ENCODE data around the gene PLXNA2. TPM values are rescaled to one million over a fixed set of nuclear protein-coding genes. Genes with fewer than 3 reads are reported as not detected.

The PLXNA2 gene
- total RNA-seq, 1 donor from 2014 or later = 14.1 TPM

- H3K36me3 ChIP-seq (ENCODE audit: control insufficient read depth in 3 of 3, insufficient read depth in 3 of 3, low read length in 3 of 3) = peaks cover 9 to 30% (median 17%) of the 10 kb centered on the region in 3 donors
- no peak overlapping the region for H3K9ac ChIP-seq (ENCODE audit: low read depth in 1 of 3, low read length in 3 of 3)
- H3K27me3 ChIP-seq (ENCODE audit: control insufficient read depth in 3 of 3, insufficient read depth in 3 of 3, low read length in 3 of 3) = no peaks in the 10 kb centered on the region
- no peaks in the 10 kb centered on the region for H3K9me3 ChIP-seq (ENCODE audit: control insufficient read depth in 3 of 3, low read length in 3 of 3)
- no peak overlapping the region for H3K27ac ChIP-seq (ENCODE audit: low read depth, low read length)
- H3K4me3 ChIP-seq (ENCODE audit: low read length in 3 of 3) = no peak overlapping the region
- no peaks in the 10 kb centered on the region for H3K4me1 ChIP-seq (ENCODE audit: control insufficient read depth in 3 of 3, insufficient read depth in 3 of 3, low read length in 3 of 3)
These were observed 172.7 kb downstream of the PLXNA2 start for GRCh38 chr1:208071435-208072031.

GRCh38 chr1:208069908-208070307 lies 174.3 kb downstream of the PLXNA2 start:
- Histone ChIP-seq H3K36me3 (ENCODE audit: control insufficient read depth in 3 of 3, insufficient read depth in 3 of 3, low read length in 3 of 3) (peaks cover 12 to 30% (median 17%) of the 10 kb centered on the region in 3 donors), H3K4me3 (ENCODE audit: low read length in 3 of 3) (no peak overlapping the region)

GRCh38 chr1:208069317-208069716 lies 174.9 kb downstream of the PLXNA2 start:
- no peaks in the 10 kb centered on the region for H3K9me3 ChIP-seq (ENCODE audit: control insufficient read depth in 3 of 3, low read length in 3 of 3)
- H3K4me3 ChIP-seq (ENCODE audit: low read length in 3 of 3) = no peak overlapping the region
- H3K27ac ChIP-seq (ENCODE audit: low read depth, low read length) = no peak overlapping the region
- H3K9ac ChIP-seq (ENCODE audit: low read depth in 1 of 3, low read length in 3 of 3) = no peak overlapping the region
- H3K27me3 ChIP-seq (ENCODE audit: control insufficient read depth in 3 of 3, insufficient read depth in 3 of 3, low read length in 3 of 3) = no peaks in the 10 kb centered on the region
- H3K4me1 ChIP-seq (ENCODE audit: control insufficient read depth in 3 of 3, insufficient read depth in 3 of 3, low read length in 3 of 3) = no peaks in the 10 kb centered on the region
- peaks cover 12 to 30% (median 17%) of the 10 kb centered on the region in 3 donors for H3K36me3 ChIP-seq (ENCODE audit: control insufficient read depth in 3 of 3, insufficient read depth in 3 of 3, low read length in 3 of 3)

More at GRCh38 chr1:208069908-208070307, 174.3 kb downstream of the PLXNA2 start:
- Histone ChIP-seq H3K9ac (ENCODE audit: low read depth in 1 of 3, low read length in 3 of 3) (no peak overlapping the region), H3K27me3 (ENCODE audit: control insufficient read depth in 3 of 3, insufficient read depth in 3 of 3, low read length in 3 of 3) (no peaks in the 10 kb centered on the region), H3K4me1 (ENCODE audit: control insufficient read depth in 3 of 3, insufficient read depth in 3 of 3, low read length in 3 of 3) (no peaks in the 10 kb centered on the region), H3K27ac (ENCODE audit: low read depth, low read length) (no peak overlapping the region), H3K9me3 (ENCODE audit: control insufficient read depth in 3 of 3, low read length in 3 of 3) (no peaks in the 10 kb centered on the region)

- H3K9ac ChIP-seq (ENCODE audit: low read depth in 1 of 3, low read length in 3 of 3) = no peak overlapping the region
- no peaks in the 10 kb centered on the region for H3K9me3 ChIP-seq (ENCODE audit: control insufficient read depth in 3 of 3, low read length in 3 of 3)
- no peaks in the 10 kb centered on the region for H3K27me3 ChIP-seq (ENCODE audit: control insufficient read depth in 3 of 3, insufficient read depth in 3 of 3, low read length in 3 of 3)
- H3K4me1 ChIP-seq (ENCODE audit: control insufficient read depth in 3 of 3, insufficient read depth in 3 of 3, low read length in 3 of 3) = peaks cover 0 to 2% (median 0%) of the 10 kb centered on the region in 3 donors
- H3K27ac ChIP-seq (ENCODE audit: low read depth, low read length) = no peak overlapping the region
- H3K4me3 ChIP-seq (ENCODE audit: low read length in 3 of 3) = no peak overlapping the region
- H3K36me3 ChIP-seq (ENCODE audit: control insufficient read depth in 3 of 3, insufficient read depth in 3 of 3, low read length in 3 of 3) = peaks cover 8 to 30% (median 16%) of the 10 kb centered on the region in 3 donors
These were observed 175.3 kb downstream of the PLXNA2 start for GRCh38 chr1:208068908-208069307.

- Histone ChIP-seq H3K27ac (ENCODE audit: low read depth, low read length) (no peak overlapping the region), H3K36me3 (ENCODE audit: control insufficient read depth in 3 of 3, insufficient read depth in 3 of 3, low read length in 3 of 3) (peaks cover 8 to 30% (median 12%) of the 10 kb centered on the region in 3 donors), H3K4me1 (ENCODE audit: control insufficient read depth in 3 of 3, insufficient read depth in 3 of 3, low read length in 3 of 3) (peaks cover 1 to 5% (median 1%) of the 10 kb centered on the region in 3 donors), H3K9ac (ENCODE audit: low read depth in 1 of 3, low read length in 3 of 3) (no peak overlapping the region), H3K4me3 (ENCODE audit: low read length in 3 of 3) (no peak overlapping the region), H3K27me3 (ENCODE audit: control insufficient read depth in 3 of 3, insufficient read depth in 3 of 3, low read length in 3 of 3) (no peaks in the 10 kb centered on the region), H3K9me3 (ENCODE audit: control insufficient read depth in 3 of 3, low read length in 3 of 3) (no peaks in the 10 kb centered on the region)
These were observed 175.8 kb downstream of the PLXNA2 start for GRCh38 chr1:208068407-208068806.

- H3K27ac ChIP-seq (ENCODE audit: low read depth, low read length) = no peak overlapping the region
- H3K4me3 ChIP-seq (ENCODE audit: low read length in 3 of 3) = no peak overlapping the region
- H3K9me3 ChIP-seq (ENCODE audit: control insufficient read depth in 3 of 3, low read length in 3 of 3) = no peaks in the 10 kb centered on the region
- H3K9ac ChIP-seq (ENCODE audit: low read depth in 1 of 3, low read length in 3 of 3) = no peak overlapping the region
- no peaks in the 10 kb centered on the region for H3K27me3 ChIP-seq (ENCODE audit: control insufficient read depth in 3 of 3, insufficient read depth in 3 of 3, low read length in 3 of 3)
- H3K4me1 ChIP-seq (ENCODE audit: control insufficient read depth in 3 of 3, insufficient read depth in 3 of 3, low read length in 3 of 3) = peaks cover 12 to 18% (median 15%) of the 10 kb centered on the region in 3 donors
- peaks cover 6 to 26% (median 10%) of the 10 kb centered on the region in 3 donors for H3K36me3 ChIP-seq (ENCODE audit: control insufficient read depth in 3 of 3, insufficient read depth in 3 of 3, low read length in 3 of 3)
These were observed 177.6 kb downstream of the PLXNA2 start for GRCh38 chr1:208066583-208066982.

- peaks cover 12 to 18% (median 15%) of the 10 kb centered on the region in 3 donors for H3K4me1 ChIP-seq (ENCODE audit: control insufficient read depth in 3 of 3, insufficient read depth in 3 of 3, low read length in 3 of 3)
- H3K27me3 ChIP-seq (ENCODE audit: control insufficient read depth in 3 of 3, insufficient read depth in 3 of 3, low read length in 3 of 3) = no peaks in the 10 kb centered on the region
- H3K36me3 ChIP-seq (ENCODE audit: control insufficient read depth in 3 of 3, insufficient read depth in 3 of 3, low read length in 3 of 3) = peaks cover 6 to 20% (median 7%) of the 10 kb centered on the region in 3 donors
- no peaks in the 10 kb centered on the region for H3K9me3 ChIP-seq (ENCODE audit: control insufficient read depth in 3 of 3, low read length in 3 of 3)
- no peak overlapping the region for H3K9ac ChIP-seq (ENCODE audit: low read depth in 1 of 3, low read length in 3 of 3)
- H3K4me3 ChIP-seq (ENCODE audit: low read length in 3 of 3) = no peak overlapping the region
- no peak overlapping the region for H3K27ac ChIP-seq (ENCODE audit: low read depth, low read length)
These were observed 178.3 kb downstream of the PLXNA2 start for GRCh38 chr1:208065862-208066261.

GRCh38 chr1:208061632-208062031 lies 182.6 kb downstream of the PLXNA2 start:
- H3K27me3 ChIP-seq (ENCODE audit: control insufficient read depth in 3 of 3, insufficient read depth in 3 of 3, low read length in 3 of 3) = no peaks in the 10 kb centered on the region
- no peak overlapping the region for H3K9ac ChIP-seq (ENCODE audit: low read depth in 1 of 3, low read length in 3 of 3)
- peaks cover 12 to 25% (median 15%) of the 10 kb centered on the region in 3 donors for H3K4me1 ChIP-seq (ENCODE audit: control insufficient read depth in 3 of 3, insufficient read depth in 3 of 3, low read length in 3 of 3)
- H3K27ac ChIP-seq (ENCODE audit: low read depth, low read length) = no peak overlapping the region
- H3K36me3 ChIP-seq (ENCODE audit: control insufficient read depth in 3 of 3, insufficient read depth in 3 of 3, low read length in 3 of 3) = peaks cover 6 to 23% (median 9%) of the 10 kb centered on the region in 3 donors
- H3K4me3 ChIP-seq (ENCODE audit: low read length in 3 of 3) = no peak overlapping the region
- H3K9me3 ChIP-seq (ENCODE audit: control insufficient read depth in 3 of 3, low read length in 3 of 3) = no peaks in the 10 kb centered on the region

GRCh38 chr1:208061118-208061517 lies 183.1 kb downstream of the PLXNA2 start:
- Histone ChIP-seq H3K27me3 (ENCODE audit: control insufficient read depth in 3 of 3, insufficient read depth in 3 of 3, low read length in 3 of 3) (no peaks in the 10 kb centered on the region), H3K36me3 (ENCODE audit: control insufficient read depth in 3 of 3, insufficient read depth in 3 of 3, low read length in 3 of 3) (peaks cover 6 to 20% (median 13%) of the 10 kb centered on the region in 3 donors), H3K4me1 (ENCODE audit: control insufficient read depth in 3 of 3, insufficient read depth in 3 of 3, low read length in 3 of 3) (peaks cover 12 to 25% (median 15%) of the 10 kb centered on the region in 3 donors), H3K9ac (ENCODE audit: low read depth in 1 of 3, low read length in 3 of 3) (no peak overlapping the region), H3K4me3 (ENCODE audit: low read length in 3 of 3) (no peak overlapping the region), H3K27ac (ENCODE audit: low read depth, low read length) (no peak overlapping the region), H3K9me3 (ENCODE audit: control insufficient read depth in 3 of 3, low read length in 3 of 3) (no peaks in the 10 kb centered on the region)

- Histone ChIP-seq H3K9ac (ENCODE audit: low read depth in 1 of 3, low read length in 3 of 3) (no peak overlapping the region), H3K36me3 (ENCODE audit: control insufficient read depth in 3 of 3, insufficient read depth in 3 of 3, low read length in 3 of 3) (peaks cover 6 to 20% (median 17%) of the 10 kb centered on the region in 3 donors), H3K9me3 (ENCODE audit: control insufficient read depth in 3 of 3, low read length in 3 of 3) (no peaks in the 10 kb centered on the region), H3K4me1 (ENCODE audit: control insufficient read depth in 3 of 3, insufficient read depth in 3 of 3, low read length in 3 of 3) (peaks cover 12 to 25% (median 15%) of the 10 kb centered on the region in 3 donors), H3K4me3 (ENCODE audit: low read length in 3 of 3) (no peak overlapping the region), H3K27ac (ENCODE audit: low read depth, low read length) (no peak overlapping the region), H3K27me3 (ENCODE audit: control insufficient read depth in 3 of 3, insufficient read depth in 3 of 3, low read length in 3 of 3) (no peaks in the 10 kb centered on the region)
These were observed 183.8 kb downstream of the PLXNA2 start for GRCh38 chr1:208060215-208060869.

Measured in skeletal muscle tissue (tissue), 4 donors.